Right cardiac atrium (tissue), 5 donors: ENCODE results near the gene NUAK1. TPM values are rescaled to one million over a fixed set of nuclear protein-coding genes. Genes with fewer than 3 reads are reported as not detected.
"Not testable (repeated sequence)": the region's sequence is repeated elsewhere in the genome, so short reads cannot be mapped to it uniquely, and the experiment has no call there.

Source experiments
- ATAC-seq, 2 donors: fragments of 200-7000 bp; cut with Tn5 transposase; one replicate each; pipeline versions ENCODE4 v1.8.0 to v1.9.1; 2020; ENCODE audit warnings: moderate library complexity in 2 of 2, mild to moderate bottlenecking in 1 of 2
- DNase-seq, 3 donors: peaks; one replicate each; pipeline ENCODE4 v3.0.0-alpha.2; 2020
- H3K27ac ChIP-seq: one replicate; pipeline ENCODE4 v1.5.1; 2013; ENCODE audit warnings: mild to moderate bottlenecking, low read length, control low read depth, moderate library complexity
- H3K27me3 ChIP-seq: one replicate; pipeline ENCODE4 v1.6.1; 2013; ENCODE audit not compliant: control insufficient read depth, insufficient read depth
- H3K4me1 ChIP-seq: one replicate; pipeline ENCODE4 v1.6.1; 2013; ENCODE audit warnings: low read length; ENCODE audit not compliant: control insufficient read depth, insufficient read depth
- H3K4me3 ChIP-seq: one replicate; pipeline ENCODE4 v1.5.1; 2013; ENCODE audit warnings: low read length, control low read depth
- H3K9me3 ChIP-seq: one replicate; pipeline ENCODE4 v1.6.1; 2013; ENCODE audit warnings: low read length; ENCODE audit not compliant: control insufficient read depth
- WGBS: extraction: QIAGEN DNeasy Blood & Tissue Kit; methylation state at CpG from one replicate; pipeline ENCODE4 v1.1.7; 2013; 5-methylcytosine and 5-hydroxymethylcytosine counted together
- intact Hi-C, 4 donors: fragments of 100-400 bp; cut with DNase I; formaldehyde crosslinking; loops; one replicate each; pipeline versions ENCODE4 v1.11.0 to v1.14.0; 2022 to 2023
- polyA plus RNA-seq: library from polyadenylated mRNA; stranded (reverse); fragments of 200-250 nt; gene quantifications from one replicate; pipeline ENCODE4 v1.2.3, GENCODE V29; 2013
- total RNA-seq, 4 donors: library from RNA; stranded (reverse); fragmentation: NEBNext Ultra II Directional; extraction: Animal tissue kit (Norgen Biotek cat#: 25700); gene quantifications; one replicate each; pipeline ENCODE4 v1.2.1, GENCODE V29; 2021
- donor health status: healthy with polysubstance abuse.
- donor health status: DM: no; HTN: yes; CAD: no.
- donor health status: DM: no; HTN: no; CAD: no.
- donor health status: DM: no; HTN: yes; CAD: no; lungs with severe emphysema.
- donor health status: DM: yes; HTN: yes; CAD: no.

Gene NUAK1
- total and polyA plus RNA-seq, 5 donors: 10.0 to 30.2 (median 22.6) TPM

GRCh38 chr12:106147956-106148355 is 9.2 kb upstream of the NUAK1 start:
- H3K4me1 ChIP-seq: peaks cover 10% of the 10 kb centered on the region
- no peaks in the 10 kb centered on the region for H3K27me3 ChIP-seq
- 61% methylated on average over 12 of the region's 12 CpGs for WGBS
- ATAC-seq (peak; percentile 81 to 82), DNase-seq (peak; percentile 82 to 93 (median 92))
- H3K27ac ChIP-seq: peak overlapping the region; percentile 10
- H3K4me3 ChIP-seq: no peak overlapping the region
- intact Hi-C loops: no loop called here
- no peaks in the 10 kb centered on the region for H3K9me3 ChIP-seq

GRCh38 chr12:106146987-106147386 is 8.2 kb upstream of the NUAK1 start:
- Histone ChIP-seq H3K27ac (peak overlapping the region; percentile 82), H3K4me3 (no peak overlapping the region), H3K9me3 (no peaks in the 10 kb centered on the region), H3K27me3 (no peaks in the 10 kb centered on the region), H3K4me1 (peaks cover 10% of the 10 kb centered on the region)
- DNase-seq: no peak
- intact Hi-C loops: no loop called here
- no peak for ATAC-seq
- WGBS: 98% methylated on average over 4 of the region's 4 CpGs

GRCh38 chr12:106145539-106146447 is 7.0 kb upstream of the NUAK1 start:
- ATAC-seq: peak; percentile 60 to 65
- H3K9me3 ChIP-seq: no peaks in the 10 kb centered on the region
- H3K4me1 ChIP-seq: peaks cover 10% of the 10 kb centered on the region
- H3K4me3 ChIP-seq: no peak overlapping the region
- peak; percentile 58 to 82 (median 75) for DNase-seq
- H3K27me3 ChIP-seq: no peaks in the 10 kb centered on the region
- intact Hi-C loops: no loop called here
- peak overlapping the region; percentile 97 for H3K27ac ChIP-seq
- 29% methylated on average over 14 of the region's 14 CpGs for WGBS

GRCh38 chr12:106144847-106145246 is 6.1 kb upstream of the NUAK1 start:
- ATAC-seq (no peak), DNase-seq (no peak)
- WGBS: 42% methylated on average over 2 of the region's 2 CpGs
- Histone ChIP-seq H3K27me3 (no peaks in the 10 kb centered on the region), H3K4me3 (no peak overlapping the region), H3K9me3 (no peaks in the 10 kb centered on the region), H3K4me1 (peaks cover 12% of the 10 kb centered on the region), H3K27ac (peak overlapping the region; percentile 61)
- intact Hi-C loops: no loop called here

- 70% methylated on average over 7 of the region's 7 CpGs for WGBS
- Histone ChIP-seq H3K4me3 (no peak overlapping the region), H3K4me1 (peaks cover 7% of the 10 kb centered on the region), H3K27ac (peak overlapping the region; percentile 49), H3K27me3 (no peaks in the 10 kb centered on the region), H3K9me3 (no peaks in the 10 kb centered on the region)
- ATAC-seq: no peak
- intact Hi-C loops: no loop called here
- DNase-seq: no peak
Measured at GRCh38 chr12:106142591-106143261, 4.0 kb upstream of the NUAK1 start.

- intact Hi-C loops: not testable (repeated sequence)
Measured at GRCh38 chr12:106141920-106142319, 3.2 kb upstream of the NUAK1 start.

GRCh38 chr12:106141452-106141851 is 2.7 kb upstream of the NUAK1 start:
- no peak for DNase-seq

More at GRCh38 chr12:106141920-106142319, 3.2 kb upstream of the NUAK1 start:
- not testable (repeated sequence) for H3K4me1 ChIP-seq, H3K9me3 ChIP-seq, H3K4me3 ChIP-seq, ATAC-seq, DNase-seq, H3K27me3 ChIP-seq
- peak overlapping the region; percentile 60 for H3K27ac ChIP-seq
- 80% methylated on average over 8 of the region's 8 CpGs for WGBS

GRCh38 chr12:106141003-106141402 is 2.2 kb upstream of the NUAK1 start:
- no peak for DNase-seq
- ATAC-seq: no peak
- H3K4me1 ChIP-seq: peaks cover 10% of the 10 kb centered on the region
- no peaks in the 10 kb centered on the region for H3K9me3 ChIP-seq
- H3K27me3 ChIP-seq: no peaks in the 10 kb centered on the region
- H3K27ac ChIP-seq: peak overlapping the region; percentile 91
- peak overlapping the region; percentile 87 for H3K4me3 ChIP-seq
- intact Hi-C loops: no loop called here

More at GRCh38 chr12:106141452-106141851, 2.7 kb upstream of the NUAK1 start:
- no peaks in the 10 kb centered on the region for H3K27me3 ChIP-seq
- 35% methylated on average over 3 of the region's 3 CpGs for WGBS
- H3K4me3 ChIP-seq: peak overlapping the region; percentile 87
- H3K27ac ChIP-seq: peak overlapping the region; percentile 60
- H3K9me3 ChIP-seq: no peaks in the 10 kb centered on the region
- intact Hi-C loops: no loop called here
- H3K4me1 ChIP-seq: peaks cover 8% of the 10 kb centered on the region
- peak; percentile 9 to 11 for ATAC-seq

- intact Hi-C loops: no loop called here
- no peaks in the 10 kb centered on the region for H3K27me3 ChIP-seq
- 39% methylated on average over 15 of the region's 15 CpGs for WGBS
- peaks cover 11% of the 10 kb centered on the region for H3K4me1 ChIP-seq
- no peaks in the 10 kb centered on the region for H3K9me3 ChIP-seq
- ATAC-seq: no peak
- peak in 1 of 3 donors; percentile 63 for DNase-seq
- peak overlapping the region; percentile 87 for H3K4me3 ChIP-seq
- peak overlapping the region; percentile 91 for H3K27ac ChIP-seq
Measured at GRCh38 chr12:106140223-106140986, 1.7 kb upstream of the NUAK1 start.

- peak; percentile 83 to 91 (median 91) for DNase-seq
- peak overlapping the region; percentile 91 for H3K27ac ChIP-seq
- ATAC-seq: peak; percentile 66 to 67
- intact Hi-C loops: loop anchor here (5.0 to 10.0 kb wide), 6 partner anchors 155 to 717 kb away; no protein-coding TSS in a partner anchor
- H3K9me3 ChIP-seq: no peaks in the 10 kb centered on the region
- 1% methylated on average over 66 of the region's 66 CpGs for WGBS
- peak overlapping the region; percentile 87 for H3K4me3 ChIP-seq
- H3K4me1 ChIP-seq: peaks cover 14% of the 10 kb centered on the region
- H3K27me3 ChIP-seq: no peaks in the 10 kb centered on the region
Measured at GRCh38 chr12:106139422-106140171, 843 bp upstream of the NUAK1 start.
